Measurements from ENCODE around the gene PTPRM. TPM values are rescaled to one million over a fixed set of nuclear protein-coding genes. Genes with fewer than 3 reads are reported as not detected.

PTPRM gene
- total RNA-seq, 4 donors from 2014 or later = 206 to 337 (median 255) TPM

DNA sequence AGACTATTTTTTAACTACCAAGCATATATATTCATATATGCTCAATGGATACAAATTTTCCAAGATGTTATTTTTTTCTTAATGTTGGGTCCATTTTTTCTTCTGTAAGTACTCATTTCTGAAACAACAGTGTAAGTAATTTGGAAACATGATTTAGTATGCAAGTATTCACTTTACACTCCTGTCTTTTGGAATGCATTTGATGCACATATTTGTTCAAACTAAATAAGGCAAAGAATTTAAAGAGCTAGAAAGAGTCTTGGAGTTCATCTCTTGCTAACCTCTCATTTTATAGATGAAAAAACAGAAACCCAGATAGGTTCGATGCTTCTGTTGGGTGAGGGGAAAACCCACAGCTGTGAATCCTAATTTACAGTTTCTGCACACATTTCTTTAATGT lies 602.6 kb downstream of the PTPRM start:
- TF ChIP-seq, protein P1, sequence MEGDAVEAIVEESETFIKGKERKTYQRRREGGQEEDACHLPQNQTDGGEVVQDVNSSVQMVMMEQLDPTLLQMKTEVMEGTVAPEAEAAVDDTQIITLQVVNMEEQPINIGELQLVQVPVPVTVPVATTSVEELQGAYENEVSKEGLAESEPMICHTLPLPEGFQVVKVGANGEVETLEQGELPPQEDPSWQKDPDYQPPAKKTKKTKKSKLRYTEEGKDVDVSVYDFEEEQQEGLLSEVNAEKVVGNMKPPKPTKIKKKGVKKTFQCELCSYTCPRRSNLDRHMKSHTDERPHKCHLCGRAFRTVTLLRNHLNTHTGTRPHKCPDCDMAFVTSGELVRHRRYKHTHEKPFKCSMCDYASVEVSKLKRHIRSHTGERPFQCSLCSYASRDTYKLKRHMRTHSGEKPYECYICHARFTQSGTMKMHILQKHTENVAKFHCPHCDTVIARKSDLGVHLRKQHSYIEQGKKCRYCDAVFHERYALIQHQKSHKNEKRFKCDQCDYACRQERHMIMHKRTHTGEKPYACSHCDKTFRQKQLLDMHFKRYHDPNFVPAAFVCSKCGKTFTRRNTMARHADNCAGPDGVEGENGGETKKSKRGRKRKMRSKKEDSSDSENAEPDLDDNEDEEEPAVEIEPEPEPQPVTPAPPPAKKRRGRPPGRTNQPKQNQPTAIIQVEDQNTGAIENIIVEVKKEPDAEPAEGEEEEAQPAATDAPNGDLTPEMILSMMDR (IDR thresholded peaks at IDR 0.05; ENCODE audit: low read depth) = no peak

DNA sequence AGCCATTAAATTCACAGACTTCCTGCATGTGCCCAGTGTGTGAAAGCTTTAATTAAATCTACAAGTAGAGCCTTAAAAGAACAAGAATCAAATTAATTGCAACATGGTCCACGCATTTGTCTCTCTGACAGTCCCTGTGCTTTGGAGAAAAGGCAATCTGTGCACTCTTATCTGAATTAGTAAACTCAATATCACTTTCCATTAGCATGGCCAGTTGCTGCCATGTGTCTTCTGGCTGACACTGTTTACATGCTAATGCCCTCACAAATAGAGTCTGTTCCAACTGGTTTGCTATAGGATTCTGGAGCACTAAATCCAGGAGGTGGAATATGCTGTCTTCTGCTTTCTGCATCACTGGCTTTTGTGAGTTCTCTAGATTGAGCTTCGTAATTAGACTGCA lies 607.7 kb downstream of the PTPRM start:
- TF ChIP-seq, protein P1 (IDR thresholded peaks at IDR 0.05; ENCODE audit: low read depth) = no peak

DNA sequence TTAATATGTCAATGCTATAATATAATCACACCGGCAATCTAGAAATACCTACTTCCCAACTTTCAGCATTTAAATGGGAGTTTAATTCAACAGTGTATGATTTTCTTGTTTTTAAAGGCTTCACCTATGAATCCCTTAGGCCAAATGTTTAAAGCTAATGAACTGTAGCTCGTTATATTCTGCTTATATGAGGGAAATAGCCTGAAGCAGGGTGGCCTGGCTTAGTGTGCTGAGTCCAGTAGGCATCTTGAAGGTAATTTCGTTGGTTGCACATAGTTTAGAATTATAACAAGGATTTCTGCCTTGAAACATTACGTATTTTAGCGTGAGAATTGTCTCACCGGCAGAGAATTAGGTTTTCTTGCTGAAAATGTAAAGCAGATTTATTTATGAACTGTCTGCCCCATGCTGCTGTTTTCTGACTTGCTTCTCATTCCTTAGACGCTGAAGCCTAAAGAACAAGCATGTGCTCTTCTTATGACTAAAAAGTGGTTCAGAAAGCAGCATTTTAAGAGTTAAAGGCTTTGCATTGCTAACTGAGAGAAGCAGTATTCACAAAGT lies 608.5 kb downstream of the PTPRM start:
- TF ChIP-seq, protein P1 (IDR thresholded peaks at IDR 0.05; ENCODE audit: low read depth) = no peak

DNA sequence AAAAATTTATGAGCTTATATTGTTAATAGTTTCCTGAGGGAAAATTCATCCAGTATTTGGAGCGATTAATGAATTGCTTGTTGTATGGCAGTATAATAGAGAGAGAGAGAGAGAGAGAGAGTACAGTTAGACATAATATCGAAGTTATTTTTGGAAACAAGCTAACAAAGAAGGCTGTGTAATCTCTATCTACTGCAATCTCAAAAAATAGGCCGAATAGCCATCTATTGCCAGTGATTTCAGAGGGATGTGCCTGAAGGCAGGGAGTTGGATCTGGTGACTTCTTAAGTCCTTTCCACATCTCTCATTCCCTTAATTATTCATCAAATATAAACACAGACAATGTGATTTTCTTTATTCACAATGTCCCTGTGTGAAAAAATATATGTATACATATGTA lies 609.0 kb downstream of the PTPRM start:
- TF ChIP-seq, protein P1 (IDR thresholded peaks at IDR 0.05; ENCODE audit: low read depth) = no peak

DNA sequence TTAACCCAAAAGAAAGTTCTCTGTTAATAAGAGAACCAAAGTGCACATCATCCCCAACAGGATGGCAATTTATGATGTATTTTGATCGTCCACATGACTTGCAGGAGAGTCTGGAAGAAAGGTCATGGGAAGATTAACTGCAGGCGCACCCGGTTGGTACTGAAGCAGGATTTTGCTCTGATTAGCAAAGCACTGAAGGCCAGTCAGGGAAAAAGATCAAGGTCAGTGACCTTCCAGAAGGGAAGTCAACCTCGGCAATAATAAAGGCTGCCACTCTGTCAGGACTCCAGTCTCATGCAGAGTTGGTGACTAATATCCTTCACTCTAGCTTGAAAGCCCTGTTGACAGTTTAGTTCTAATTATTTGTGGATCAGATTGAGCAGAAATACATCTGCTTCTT lies 609.4 kb downstream of the PTPRM start:
- TF ChIP-seq, protein P1 (IDR thresholded peaks at IDR 0.05; ENCODE audit: low read depth) = no peak

DNA sequence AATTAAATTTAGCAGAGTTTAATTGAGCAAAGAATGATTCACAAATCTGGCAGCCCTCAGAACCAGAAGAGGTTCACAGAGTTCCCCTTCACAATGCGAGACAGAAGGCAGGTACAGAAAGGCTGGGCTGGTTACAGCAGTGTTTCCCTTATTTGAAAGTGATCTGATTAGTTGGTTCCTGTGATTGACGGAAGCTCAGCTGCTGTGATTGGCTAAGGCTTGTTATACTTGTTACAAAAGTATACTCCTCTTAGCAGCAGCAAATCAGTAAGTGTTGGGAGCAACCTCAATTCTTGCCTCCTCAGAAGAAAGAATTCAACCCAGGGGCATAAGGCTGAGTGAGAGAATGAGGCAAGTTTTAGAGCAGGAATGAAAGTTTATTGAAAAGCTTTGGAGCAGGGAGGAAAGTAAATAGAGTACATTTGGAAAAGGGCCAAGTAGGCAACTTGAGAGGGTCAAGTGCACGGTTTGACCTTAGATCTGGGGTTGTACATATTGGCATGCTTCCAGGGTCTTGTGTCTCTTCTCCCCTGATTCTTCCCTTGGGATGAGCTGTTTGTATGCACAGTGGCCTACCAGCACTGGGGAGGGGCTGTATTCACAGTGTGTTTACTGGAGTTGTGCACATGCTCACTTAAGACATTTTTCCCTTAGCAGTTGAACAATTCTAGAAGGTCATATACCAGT lies 610.4 kb downstream of the PTPRM start:
- TF ChIP-seq, protein P1 (IDR thresholded peaks at IDR 0.05; ENCODE audit: low read depth) = no peak

DNA sequence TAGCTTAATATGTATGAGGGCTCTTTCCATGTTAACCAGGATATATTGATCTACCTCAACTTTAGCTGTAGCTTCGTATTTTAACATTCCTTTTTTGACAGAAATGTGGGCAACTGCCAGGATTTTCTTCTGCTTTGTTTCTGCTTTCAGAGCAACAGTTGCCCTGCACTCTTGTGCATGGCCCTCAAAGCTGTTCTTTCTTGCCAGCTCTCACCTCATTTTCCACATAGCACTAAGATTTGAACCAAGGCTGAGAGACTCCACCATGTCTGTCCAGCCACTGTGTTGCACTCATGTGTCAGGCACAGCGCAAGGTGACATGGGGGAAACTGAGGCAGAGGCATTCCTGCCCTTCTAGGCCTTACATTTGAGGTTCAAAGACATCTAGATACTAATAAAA lies 619.3 kb downstream of the PTPRM start:
- TF ChIP-seq, protein P1 (IDR thresholded peaks at IDR 0.05; ENCODE audit: low read depth) = no peak

All from subcutaneous adipose tissue (tissue), 4 donors.